Right renal cortex interstitium (tissue), 3 donors: ENCODE measurements around the gene ATG101. TPM values are rescaled to one million over a fixed set of nuclear protein-coding genes. Genes with fewer than 3 reads are reported as not detected.

ENCODE experiments used
- DNase-seq, 3 donors: peaks; one replicate each; pipeline ENCODE4 v3.0.0-alpha.2; 2013; ENCODE audit warnings: low read depth in 3 of 3, low spot score in 2 of 3
- polyA plus RNA-seq, 3 donors: library from polyadenylated mRNA; unstranded; fragments of 120-200 nt; gene quantifications; one replicate each; pipeline ENCODE4 v1.2.1, GENCODE V29; 2013; ENCODE audit not compliant: insufficient read length in 3 of 3

The ATG101 gene, protein sequence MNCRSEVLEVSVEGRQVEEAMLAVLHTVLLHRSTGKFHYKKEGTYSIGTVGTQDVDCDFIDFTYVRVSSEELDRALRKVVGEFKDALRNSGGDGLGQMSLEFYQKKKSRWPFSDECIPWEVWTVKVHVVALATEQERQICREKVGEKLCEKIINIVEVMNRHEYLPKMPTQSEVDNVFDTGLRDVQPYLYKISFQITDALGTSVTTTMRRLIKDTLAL
- polyA plus RNA-seq = 10 to 100 TPM; 24.9 to 31.9 (median 30.5) TPM

DNA sequence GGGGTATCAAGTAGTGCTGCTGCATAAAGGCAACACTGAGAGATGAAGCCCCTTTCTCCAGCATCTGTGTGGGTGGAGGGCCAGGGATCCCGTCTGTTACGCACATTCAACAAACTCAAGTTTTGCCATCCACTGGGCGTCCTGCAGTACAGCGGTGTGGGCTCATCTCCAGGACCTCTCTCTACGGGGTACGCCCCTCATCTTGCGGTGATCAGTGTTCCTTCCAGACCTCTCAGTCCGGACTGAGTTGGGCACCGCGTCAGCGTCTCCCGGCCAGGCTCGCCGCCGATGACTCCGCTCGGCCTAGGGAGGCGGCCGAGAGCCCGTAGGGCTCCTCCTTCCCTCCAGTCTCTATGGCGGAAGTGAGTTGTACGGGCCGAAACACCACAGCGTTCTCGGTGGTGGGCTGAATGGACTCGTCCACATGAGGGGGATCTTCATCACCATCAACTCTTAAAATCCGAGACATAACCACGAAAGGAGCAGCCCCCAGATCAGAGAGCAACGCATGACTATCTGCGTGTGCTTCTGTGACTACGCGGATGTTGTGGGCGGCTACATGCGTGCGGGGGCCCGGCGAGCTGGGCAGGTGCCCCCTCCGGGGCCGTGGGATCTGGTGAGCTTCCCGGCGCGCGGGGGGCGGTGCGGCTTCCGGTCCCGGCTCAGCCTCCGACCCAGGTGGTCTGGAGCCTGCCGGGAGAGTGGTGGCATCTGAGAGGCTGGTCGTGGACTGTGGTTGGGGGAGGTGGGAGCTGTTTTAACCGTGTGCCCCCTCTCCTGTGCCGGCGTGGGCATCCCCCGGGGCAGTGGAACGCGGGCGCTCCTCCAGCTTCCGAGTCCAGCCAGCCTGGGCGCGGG lies at the start of gene ATG101:
Gene ATG101, plus strand, starts transcription at position 652 of the 858 bp plus-strand sequence. CDS start 3,673 bp downstream, outside the sequence.
- peak; percentile 89 to 95 (median 94) for DNase-seq

GRCh38 chr12:52020539-52021336 lies 49.0 kb upstream of the ATG101 start:
- no peak for DNase-seq

DNA sequence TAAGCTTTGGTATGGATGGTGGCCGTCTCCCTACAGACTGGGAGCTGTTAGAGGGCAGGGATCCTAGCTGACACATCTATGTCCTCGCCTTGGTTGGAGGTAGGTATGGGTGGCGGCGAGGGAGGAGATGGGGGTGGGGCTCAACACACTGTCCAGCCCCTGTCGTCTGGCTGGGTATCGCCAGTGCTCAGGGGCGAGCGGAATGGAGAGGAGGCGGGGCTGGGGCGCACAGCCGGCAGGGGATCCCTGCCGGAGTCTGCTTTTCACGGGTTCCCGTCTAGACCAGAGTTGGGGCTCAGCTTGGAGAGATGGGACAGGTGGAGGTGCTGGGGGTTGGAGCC lies 47.0 kb upstream of the ATG101 start:
- DNase-seq = no peak

DNA sequence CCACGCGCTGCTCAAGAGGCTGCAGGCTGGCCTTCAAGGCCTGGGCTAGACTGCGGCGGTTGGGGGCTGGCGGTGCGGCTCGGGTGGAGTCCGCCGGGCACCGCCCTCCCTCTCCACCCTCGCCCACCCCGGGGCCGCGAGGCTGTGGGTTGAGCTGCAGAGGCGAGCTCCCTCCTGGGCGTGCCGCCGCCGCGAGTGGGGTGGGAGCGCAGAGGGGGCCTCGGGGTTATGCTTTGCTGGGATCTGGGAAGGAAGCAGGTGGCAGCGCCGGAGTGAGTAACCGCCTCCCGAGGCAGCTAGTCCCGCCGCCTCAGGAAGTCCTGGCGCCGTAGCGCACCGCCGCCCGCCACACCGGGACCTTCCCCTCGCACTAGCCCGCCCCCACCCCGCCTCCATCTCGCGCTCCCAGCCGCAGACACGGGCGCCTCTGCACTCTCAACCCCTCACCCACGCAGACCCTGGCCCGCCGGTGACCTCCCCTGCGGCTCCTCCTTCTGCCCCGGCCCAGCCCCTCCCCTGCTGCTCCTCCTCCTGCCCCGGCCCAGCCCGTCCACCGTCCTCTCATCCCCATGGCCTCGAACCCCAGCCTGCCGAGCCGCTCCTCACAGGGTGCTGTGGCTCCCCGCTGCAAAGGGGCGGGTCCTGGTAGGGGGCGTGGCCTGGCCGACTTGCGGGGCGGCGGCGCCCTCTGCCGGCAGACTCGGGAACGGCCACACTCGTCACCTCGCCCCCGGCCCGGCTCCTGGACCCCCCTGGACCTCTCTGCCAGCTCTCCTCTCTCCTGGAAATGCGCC lies 46.4 kb upstream of the ATG101 start:
- DNase-seq = no peak

DNA sequence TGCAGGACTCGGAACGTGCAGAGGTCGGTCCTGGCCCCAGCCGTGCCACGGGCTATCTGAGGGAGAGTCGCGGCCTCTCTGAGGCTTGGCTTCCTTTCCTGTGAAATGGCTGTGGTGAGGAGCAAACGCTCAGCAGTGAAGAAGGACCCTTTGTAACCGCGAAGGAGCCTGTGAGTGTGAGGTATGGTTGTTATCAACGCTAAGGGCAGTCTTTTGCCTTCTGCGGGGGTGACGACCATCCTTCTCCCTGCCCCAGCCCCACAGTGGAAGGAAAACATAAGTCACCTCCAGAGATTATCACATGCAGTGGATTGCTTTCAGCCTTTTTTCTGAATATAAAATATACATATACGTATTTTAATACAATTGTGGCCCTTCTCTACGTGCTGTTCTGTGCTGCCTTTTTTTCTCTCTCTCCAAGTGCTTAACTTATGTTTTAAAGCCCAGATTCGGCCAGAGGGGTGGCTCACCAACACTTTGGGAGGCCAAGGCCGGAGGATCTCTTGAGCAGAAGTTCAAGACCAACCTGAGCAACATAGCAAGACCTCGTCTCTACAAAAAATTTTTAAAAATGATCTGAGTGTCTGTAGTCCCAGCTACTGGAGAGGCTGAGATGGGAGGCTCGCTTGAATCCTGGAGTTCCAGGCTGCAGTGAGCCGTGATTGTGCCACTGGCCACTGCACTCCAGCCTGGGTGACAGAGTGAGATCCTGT lies 45.6 kb upstream of the ATG101 start:
- no peak for DNase-seq

GRCh38 chr12:52024845-52025230 lies 44.9 kb upstream of the ATG101 start:
- no peak for DNase-seq

GRCh38 chr12:52026263-52026662 lies 43.5 kb upstream of the ATG101 start:
- no peak for DNase-seq

GRCh38 chr12:52027085-52027843 lies 42.5 kb upstream of the ATG101 start:
- DNase-seq = no peak

DNA sequence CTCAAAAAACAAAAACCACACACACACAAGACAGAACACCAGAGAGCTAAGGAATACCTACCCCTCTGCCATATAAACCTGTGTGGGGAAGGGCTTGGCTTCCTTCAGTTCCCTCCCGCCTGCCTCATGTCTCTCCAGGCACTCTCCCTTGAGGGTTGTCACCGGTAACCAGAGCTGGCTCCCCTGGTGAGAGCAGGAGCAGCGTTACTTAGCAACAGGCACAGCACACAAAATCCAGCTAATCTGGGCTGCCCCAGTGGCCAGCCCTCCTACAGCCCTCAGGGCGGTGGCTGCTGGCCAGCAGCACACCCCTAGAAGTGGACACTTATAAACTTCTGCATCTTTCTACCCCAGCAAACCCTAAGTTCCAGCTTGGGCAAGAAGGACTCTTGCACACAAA lies 40.1 kb upstream of the ATG101 start:
- no peak for DNase-seq

GRCh38 chr12:52032446-52032803 lies 37.4 kb upstream of the ATG101 start:
- no peak for DNase-seq

GRCh38 chr12:52032804-52033445 lies 36.9 kb upstream of the ATG101 start:
- DNase-seq = peak; percentile 86 to 91 (median 88)

- DNase-seq = no peak
Measured at GRCh38 chr12:52033446-52034140, 36.2 kb upstream of the ATG101 start.

GRCh38 chr12:52035190-52035589 lies 34.6 kb upstream of the ATG101 start:
- no peak for DNase-seq

DNA sequence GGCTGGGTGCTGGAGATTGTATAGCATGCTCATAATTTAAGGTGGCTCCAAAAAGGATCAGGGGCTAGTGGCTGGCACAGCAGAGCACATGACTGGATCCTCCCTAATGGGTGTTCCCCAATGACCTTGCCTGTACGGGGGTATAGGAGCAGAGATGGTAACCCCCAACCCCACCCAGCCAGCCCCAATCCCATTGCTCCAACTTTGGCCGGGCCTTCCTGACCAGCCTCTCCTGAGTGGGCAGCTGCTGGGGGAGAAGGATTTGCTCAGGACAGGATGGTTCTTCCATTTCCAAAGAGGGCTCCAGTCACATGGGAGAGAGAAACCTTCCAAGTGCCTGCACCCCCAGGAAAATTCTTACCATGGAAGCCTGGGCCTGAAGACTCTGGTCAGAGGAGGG lies 33.9 kb upstream of the ATG101 start:
- no peak for DNase-seq

DNA sequence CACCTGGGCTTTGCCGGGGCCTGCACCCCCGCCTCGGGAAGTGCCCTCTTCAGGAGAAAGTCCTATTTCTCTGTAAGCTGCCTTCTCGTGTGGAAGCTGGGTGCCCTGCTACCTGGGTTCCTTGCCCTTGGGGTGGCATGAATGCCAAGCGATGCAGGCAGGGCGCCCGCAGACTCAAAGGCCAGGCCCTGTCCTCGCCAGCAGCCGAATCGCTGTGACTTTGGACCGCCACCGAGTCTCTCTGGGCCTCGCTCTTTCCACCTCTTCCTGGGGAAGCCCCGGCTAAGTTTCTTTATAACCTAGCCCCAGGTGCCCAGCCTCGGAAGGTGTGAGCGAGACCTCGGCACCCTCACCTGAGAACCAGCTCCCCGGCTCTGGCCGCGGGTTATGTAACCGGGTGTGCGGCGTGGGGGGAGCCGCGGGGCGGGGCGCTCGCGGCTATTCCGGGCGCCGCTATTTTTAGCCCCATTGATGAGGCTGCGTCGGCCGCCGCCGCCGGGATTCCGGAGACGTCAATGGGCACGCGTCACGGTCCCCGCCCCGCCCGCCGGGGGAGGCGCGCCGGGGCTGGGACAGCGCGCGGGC lies 33.1 kb upstream of the ATG101 start:
- DNase-seq = no peak

DNA sequence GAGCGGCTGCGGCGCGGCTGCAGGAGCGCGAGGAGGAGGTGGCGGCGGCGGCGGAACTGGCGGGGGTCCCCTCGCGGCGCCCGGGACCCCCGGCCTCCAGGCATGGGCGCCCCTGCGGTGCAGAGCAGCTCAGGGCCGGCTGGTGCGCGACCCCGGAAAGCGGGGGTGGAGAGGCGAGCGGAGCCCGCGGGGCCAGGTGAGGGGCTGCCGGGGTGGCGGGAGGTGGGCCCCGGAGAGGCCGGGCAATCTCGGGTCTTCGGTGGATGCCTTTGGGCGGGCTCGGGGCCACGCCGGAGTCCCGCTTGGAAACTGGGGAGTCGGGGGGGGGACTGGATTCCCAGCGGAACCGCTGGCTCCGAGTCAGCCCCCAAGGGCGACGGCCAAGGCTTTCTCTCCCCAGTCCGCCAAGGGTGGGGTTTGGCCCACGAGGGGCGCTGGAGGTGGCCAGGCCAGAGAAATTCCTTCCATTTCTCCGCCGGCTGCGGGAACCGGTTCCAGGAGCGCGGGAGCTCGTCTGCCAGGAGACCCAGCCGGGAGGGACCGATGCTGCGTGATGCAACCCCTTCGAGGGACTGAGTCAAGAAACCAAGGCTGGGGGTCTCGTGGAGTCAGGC lies 32.4 kb upstream of the ATG101 start:
- no peak for DNase-seq

- DNase-seq = no peak
Measured at GRCh38 chr12:52038447-52038846, 31.3 kb upstream of the ATG101 start.
